AG10803 (cell line): ENCODE measurements around the gene MIF.
"Not testable (repeated sequence)": the region's sequence is repeated elsewhere in the genome, so short reads cannot be mapped to it uniquely, and the experiment has no call there.

Experiments used
- DNase-seq: peaks from one replicate; pipeline ENCODE4 v3.0.0; 2010; ENCODE audit warnings: low read depth
- H3K4me3 ChIP-seq: 2 replicates; pipeline ENCODE4 v1.5.1; 2011; ENCODE audit warnings: mild to moderate bottlenecking, low read length, control low read depth
- TF ChIP-seq, protein P1 (sequence below): conservative IDR thresholded peaks from 2 replicates; pipeline ENCODE4 v1.5.1; 2011; ENCODE audit warnings: mild to moderate bottlenecking, low read length, control low read depth, inconsistent platforms

Gene MIF

DNA sequence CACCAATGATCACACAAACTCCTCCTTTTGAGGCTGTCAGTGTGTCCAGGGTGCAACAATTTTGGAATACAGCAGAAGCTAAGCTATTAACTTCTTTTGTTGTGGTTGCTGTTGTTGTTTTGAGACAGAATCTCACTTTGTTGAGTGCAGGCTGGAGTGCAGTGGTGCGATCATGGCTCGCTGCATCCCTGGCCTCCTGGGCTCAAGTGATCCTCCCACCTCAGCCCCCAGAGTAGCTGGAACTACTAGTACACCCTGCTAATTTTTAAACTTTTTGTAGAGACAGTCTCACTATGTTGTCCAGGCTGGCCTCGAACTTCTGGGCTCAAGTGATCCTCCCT is 44.8 kb downstream of the MIF start:
- TF ChIP-seq, protein P1, sequence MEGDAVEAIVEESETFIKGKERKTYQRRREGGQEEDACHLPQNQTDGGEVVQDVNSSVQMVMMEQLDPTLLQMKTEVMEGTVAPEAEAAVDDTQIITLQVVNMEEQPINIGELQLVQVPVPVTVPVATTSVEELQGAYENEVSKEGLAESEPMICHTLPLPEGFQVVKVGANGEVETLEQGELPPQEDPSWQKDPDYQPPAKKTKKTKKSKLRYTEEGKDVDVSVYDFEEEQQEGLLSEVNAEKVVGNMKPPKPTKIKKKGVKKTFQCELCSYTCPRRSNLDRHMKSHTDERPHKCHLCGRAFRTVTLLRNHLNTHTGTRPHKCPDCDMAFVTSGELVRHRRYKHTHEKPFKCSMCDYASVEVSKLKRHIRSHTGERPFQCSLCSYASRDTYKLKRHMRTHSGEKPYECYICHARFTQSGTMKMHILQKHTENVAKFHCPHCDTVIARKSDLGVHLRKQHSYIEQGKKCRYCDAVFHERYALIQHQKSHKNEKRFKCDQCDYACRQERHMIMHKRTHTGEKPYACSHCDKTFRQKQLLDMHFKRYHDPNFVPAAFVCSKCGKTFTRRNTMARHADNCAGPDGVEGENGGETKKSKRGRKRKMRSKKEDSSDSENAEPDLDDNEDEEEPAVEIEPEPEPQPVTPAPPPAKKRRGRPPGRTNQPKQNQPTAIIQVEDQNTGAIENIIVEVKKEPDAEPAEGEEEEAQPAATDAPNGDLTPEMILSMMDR: no peak
- DNase-seq: no peak
- no peak overlapping the region for H3K4me3 ChIP-seq

DNA sequence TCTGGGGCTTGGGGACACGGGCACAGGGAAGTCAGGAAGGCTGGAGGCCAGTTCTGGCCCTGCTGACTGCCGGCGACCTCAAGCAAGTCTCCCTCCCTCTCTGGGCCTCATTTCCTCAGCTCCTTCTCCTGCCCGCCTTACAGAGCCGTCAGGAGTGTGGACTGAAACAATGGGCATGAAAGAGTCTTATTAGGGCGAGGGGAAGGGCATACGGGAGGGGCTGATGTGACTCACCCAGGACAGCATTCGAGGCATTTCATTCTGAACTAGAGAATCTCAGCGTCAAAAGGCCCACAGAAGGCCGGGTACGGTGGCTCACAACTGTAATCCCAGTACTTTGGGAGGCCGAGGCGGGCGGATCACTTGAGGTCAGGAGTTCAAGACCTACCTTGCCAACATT is 46.0 kb downstream of the MIF start:
- H3K4me3 ChIP-seq, DNase-seq: not testable (repeated sequence)
